GM12878 (cell line): Measurements from ENCODE around the gene SNRPD2. TPM values are rescaled to one million over a fixed set of nuclear protein-coding genes. Genes with fewer than 3 reads are reported as not detected.

ENCODE experiments used
- ATF2 ChIP-seq: IDR thresholded peaks from 2 replicates; pipeline ENCODE4 v1.6.1; 2012; ENCODE audit warnings: low read length, inconsistent platforms
- ATF7 ChIP-seq: fragments of 450-650 bp; IDR thresholded peaks from 2 replicates; pipeline ENCODE4 v1.6.1; 2016; ENCODE audit warnings: low read depth, mild to moderate bottlenecking
- EP300 ChIP-seq, 2 experiments: fragments of 150-350 bp in 1 of 2; IDR thresholded peaks; 2 replicates each; pipeline ENCODE4 v1.6.1; 2011 to 2012; ENCODE audit warnings: low read depth in 2 of 2, low read length in 2 of 2, borderline replicate concordance in 1 of 2, improper control_type of control experiment in 1 of 2, inconsistent platforms in 1 of 2; ENCODE audit not compliant: control insufficient read depth in 1 of 2
- HDAC6 ChIP-seq: fragments of 200-600 bp; sonication (generic); IDR thresholded peaks from one replicate; pipeline ENCODE4 v1.8.0; 2017; ENCODE audit warnings: antibody characterized with exemption; ENCODE audit not compliant: unreplicated experiment
- MEF2A ChIP-seq: IDR thresholded peaks from 2 replicates; pipeline ENCODE4 v1.6.1; 2011; ENCODE audit warnings: low read depth, mild to moderate bottlenecking, low read length, moderate library complexity; ENCODE audit not compliant: insufficient read depth
- NFYB ChIP-seq: IDR thresholded peaks from 2 replicates; pipeline ENCODE4 v1.6.1; 2011; ENCODE audit warnings: low read depth, mild to moderate bottlenecking, low read length, improper control_type of control experiment, moderate library complexity; ENCODE audit not compliant: insufficient read depth
- POLR2A ChIP-seq: IDR thresholded peaks from 2 replicates; pipeline ENCODE4 v1.6.1; 2011; ENCODE audit warnings: low read depth, mild to moderate bottlenecking, low read length
- REST ChIP-seq: IDR thresholded peaks from 2 replicates; pipeline ENCODE4 v1.6.1; 2012; ENCODE audit warnings: mild to moderate bottlenecking, low read depth, low read length
- SIX5 ChIP-seq: IDR thresholded peaks from 2 replicates; pipeline ENCODE4 v1.6.1; 2011; ENCODE audit warnings: mild to moderate bottlenecking, low read depth, low read length, moderate library complexity; ENCODE audit not compliant: severe bottlenecking
- SKIL ChIP-seq: fragments of 450-650 bp; IDR thresholded peaks from 2 replicates; pipeline ENCODE4 v1.6.1; 2017; ENCODE audit warnings: mild to moderate bottlenecking, low read depth, inconsistent platforms; ENCODE audit not compliant: poor library complexity, severe bottlenecking
- SMAD1 ChIP-seq: fragments of 450-650 bp; IDR thresholded peaks from 2 replicates; pipeline ENCODE4 v1.6.1; 2018; ENCODE audit warnings: mild to moderate bottlenecking, low read depth; ENCODE audit not compliant: partially characterized antibody
- SREBF1 ChIP-seq: IDR thresholded peaks from 2 replicates; pipeline ENCODE4 v1.6.1; 2012; ENCODE audit warnings: mild to moderate bottlenecking, low read length
- TCF3 ChIP-seq: IDR thresholded peaks from 2 replicates; pipeline ENCODE4 v1.6.1; 2012; ENCODE audit warnings: low read depth, mild to moderate bottlenecking, low read length, borderline replicate concordance; ENCODE audit not compliant: insufficient read depth
- ZNF274 ChIP-seq: IDR thresholded peaks from one replicate; pipeline ENCODE4 v1.8.0; 2011; ENCODE audit not compliant: insufficient read length, insufficient read depth
- polyA plus RNA-seq, 11 experiments: library from polyadenylated mRNA; depleted of rRNA in 4 of 11; unstranded in 6 of 11; stranded (reverse) in 5 of 11; fragments of >200 nt; fragmentation: Nextera tagmentation in 4 of 11; fragmentation: Illumina TruSeq in 1 of 11; extraction: Ambion mirVana in 4 of 11; extraction: Trizol in 1 of 11; gene quantifications; 1 replicate in 1 of 11; 2 replicates in 10 of 11; pipeline versions ENCODE4 v1.2.1 to v1.2.3, GENCODE V29; 2011 to 2016; ENCODE audit warnings: inconsistent platforms in 2 of 11, missing spikeins in 2 of 11, low read depth in 1 of 11
- total RNA-seq, 4 experiments: library from RNA; depleted of rRNA in 3 of 4; stranded (reverse); fragments of >200 nt in 3 of 4; fragmentation: Illumina TruSeq in 1 of 4; extraction: Trizol in 1 of 4; gene quantifications; 2 replicates each; pipeline versions ENCODE4 v1.2.1 to v1.2.3, GENCODE V29; 2013 to 2021
- TF ChIP-seq, protein P1 (sequence below): IDR thresholded peaks from 2 replicates; pipeline ENCODE4 v1.6.1; 2012; ENCODE audit warnings: low read depth, low read length, improper control_type of control experiment
- TF ChIP-seq, protein P2 (sequence below): fragments of 450-650 bp; IDR thresholded peaks from 2 replicates; pipeline ENCODE4 v1.6.1; 2017; ENCODE audit warnings: antibody characterized with exemption, mild to moderate bottlenecking, moderate library complexity

Gene SNRPD2
- total and polyA plus RNA-seq, 10 of the 15 experiments (the other 5 are each of a cell fraction or from before 2014, with no cell fraction given), result 526 to 3,621 (median 951) TPM

GRCh38 chr19:45641274-45642105 lies 50.3 kb downstream of the SNRPD2 start (continued):
- no peak for TF ChIP-seq SKIL
- no peak for TF ChIP-seq SIX5
- no peak for TF ChIP-seq SMAD1
- TF ChIP-seq ZNF274, result no peak
- TF ChIP-seq, protein P1, sequence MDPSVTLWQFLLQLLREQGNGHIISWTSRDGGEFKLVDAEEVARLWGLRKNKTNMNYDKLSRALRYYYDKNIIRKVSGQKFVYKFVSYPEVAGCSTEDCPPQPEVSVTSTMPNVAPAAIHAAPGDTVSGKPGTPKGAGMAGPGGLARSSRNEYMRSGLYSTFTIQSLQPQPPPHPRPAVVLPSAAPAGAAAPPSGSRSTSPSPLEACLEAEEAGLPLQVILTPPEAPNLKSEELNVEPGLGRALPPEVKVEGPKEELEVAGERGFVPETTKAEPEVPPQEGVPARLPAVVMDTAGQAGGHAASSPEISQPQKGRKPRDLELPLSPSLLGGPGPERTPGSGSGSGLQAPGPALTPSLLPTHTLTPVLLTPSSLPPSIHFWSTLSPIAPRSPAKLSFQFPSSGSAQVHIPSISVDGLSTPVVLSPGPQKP, result no peak
- no peak for TF ChIP-seq MEF2A
- 0 out of 2 replicates have a peak, but pooled peaks have one; percentile 48 for TF ChIP-seq ATF7
- TF ChIP-seq EP300 (IDR thresholded peaks at IDR 0.05; ENCODE audit: borderline replicate concordance in 1 of 2, control insufficient read depth in 1 of 2, low read depth in 2 of 2, low read length in 2 of 2), result no peak
- no peak for TF ChIP-seq HDAC6
- TF ChIP-seq, protein P2, sequence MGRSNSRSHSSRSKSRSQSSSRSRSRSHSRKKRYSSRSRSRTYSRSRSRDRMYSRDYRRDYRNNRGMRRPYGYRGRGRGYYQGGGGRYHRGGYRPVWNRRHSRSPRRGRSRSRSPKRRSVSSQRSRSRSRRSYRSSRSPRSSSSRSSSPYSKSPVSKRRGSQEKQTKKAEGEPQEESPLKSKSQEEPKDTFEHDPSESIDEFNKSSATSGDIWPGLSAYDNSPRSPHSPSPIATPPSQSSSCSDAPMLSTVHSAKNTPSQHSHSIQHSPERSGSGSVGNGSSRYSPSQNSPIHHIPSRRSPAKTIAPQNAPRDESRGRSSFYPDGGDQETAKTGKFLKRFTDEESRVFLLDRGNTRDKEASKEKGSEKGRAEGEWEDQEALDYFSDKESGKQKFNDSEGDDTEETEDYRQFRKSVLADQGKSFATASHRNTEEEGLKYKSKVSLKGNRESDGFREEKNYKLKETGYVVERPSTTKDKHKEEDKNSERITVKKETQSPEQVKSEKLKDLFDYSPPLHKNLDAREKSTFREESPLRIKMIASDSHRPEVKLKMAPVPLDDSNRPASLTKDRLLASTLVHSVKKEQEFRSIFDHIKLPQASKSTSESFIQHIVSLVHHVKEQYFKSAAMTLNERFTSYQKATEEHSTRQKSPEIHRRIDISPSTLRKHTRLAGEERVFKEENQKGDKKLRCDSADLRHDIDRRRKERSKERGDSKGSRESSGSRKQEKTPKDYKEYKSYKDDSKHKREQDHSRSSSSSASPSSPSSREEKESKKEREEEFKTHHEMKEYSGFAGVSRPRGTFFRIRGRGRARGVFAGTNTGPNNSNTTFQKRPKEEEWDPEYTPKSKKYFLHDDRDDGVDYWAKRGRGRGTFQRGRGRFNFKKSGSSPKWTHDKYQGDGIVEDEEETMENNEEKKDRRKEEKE, result no peak
- 0 out of 2 replicates have a peak, but pooled peaks have one; percentile 30 for TF ChIP-seq TCF3
- peak; percentile 67 for TF ChIP-seq POLR2A
- no peak for TF ChIP-seq REST
- no peak for TF ChIP-seq NFYB
- no peak for TF ChIP-seq SREBF1
- TF ChIP-seq ATF2, result no peak
